Caco-2 (cell line): ENCODE results near the gene NFIA. TPM values are rescaled to one million over a fixed set of nuclear protein-coding genes. Genes with fewer than 3 reads are reported as not detected.
A peak's percentile ranks its signal among the peaks of the same experiment; 100 is the strongest.

ENCODE experiments used
- BruUV-seq: library from RNA; stranded (reverse); fragments of 400-500 nt; replicated peaks from 2 replicates; lab custom pipeline; 2021; lab: Mats Ljungman, UMichigan
- CTCF ChIA-PET: fragments of 300-600 bp; sonication (Branson Sonifier 250); formaldehyde crosslinking; loops from one replicate; lab custom pipeline; 2022; ENCODE audit warnings: antibody characterized with exemption; lab: Charles Lee
- POLR2A ChIA-PET: fragments of 300-600 bp; sonication (Branson Sonifier 250); formaldehyde crosslinking; loops from one replicate; lab custom pipeline; 2022; ENCODE audit warnings: antibody characterized with exemption; lab: Charles Lee
- DNase-seq, 2 experiments: peaks; one replicate each; pipeline versions ENCODE4 v3.0.0 to v3.0.0-alpha.2; 2020 to 2022
- H3K27me3 ChIP-seq: replicated peaks from 2 replicates; pipeline ENCODE4 v1.6.0; 2011; ENCODE audit warnings: low read length; ENCODE audit not compliant: control insufficient read depth, insufficient read depth
- H3K36me3 ChIP-seq: 2 replicates; pipeline ENCODE4 v1.5.1; 2011; ENCODE audit warnings: low read length; ENCODE audit not compliant: control insufficient read depth, insufficient read depth
- H3K4me1 ChIP-seq: fragments of 250-450 bp; sonication (Bioruptor Pico); 2 replicates; pipeline ENCODE4 v1.5.1; 2020; ENCODE audit warnings: mild to moderate bottlenecking
- H3K4me3 ChIP-seq: 2 replicates; pipeline ENCODE4 v1.5.1; 2011; ENCODE audit warnings: low read depth, mild to moderate bottlenecking, control low read depth, low read length
- H3K9me3 ChIP-seq: fragments of 250-450 bp; sonication (Bioruptor Pico); 2 replicates; pipeline ENCODE4 v1.5.1; 2020; ENCODE audit warnings: mild to moderate bottlenecking, moderate library complexity
- H3K27ac Mint-ChIP-seq: one replicate; pipeline ENCODE4 v1.8.0; 2022; ENCODE audit warnings: mixed read lengths; ENCODE audit not compliant: unreplicated experiment
- H3K27me3 Mint-ChIP-seq: one replicate; pipeline ENCODE4 v1.8.0; 2022; ENCODE audit warnings: mixed read lengths; ENCODE audit not compliant: insufficient read depth, unreplicated experiment
- H3K36me3 Mint-ChIP-seq: one replicate; pipeline ENCODE4 v1.8.0; 2022; ENCODE audit warnings: mild to moderate bottlenecking, mixed read lengths; ENCODE audit not compliant: insufficient read depth, unreplicated experiment
- H3K4me1 Mint-ChIP-seq: one replicate; pipeline ENCODE4 v1.8.0; 2022; ENCODE audit warnings: low read depth, mixed read lengths; ENCODE audit not compliant: unreplicated experiment
- H3K4me3 Mint-ChIP-seq: one replicate; pipeline ENCODE4 v1.8.0; 2022; ENCODE audit warnings: mild to moderate bottlenecking, moderate library complexity, mixed read lengths; ENCODE audit not compliant: unreplicated experiment
- H3K9me3 Mint-ChIP-seq: one replicate; pipeline ENCODE4 v1.8.0; 2022; ENCODE audit warnings: mixed read lengths; ENCODE audit not compliant: unreplicated experiment
- CTCF ChIP-seq, 2 experiments: fragments of 200-600 bp in 1 of 2; IDR thresholded peaks; 1 replicate in 1 of 2; 2 replicates in 1 of 2; pipeline versions ENCODE4 v1.5.1 to v1.8.0; 2011 to 2022; ENCODE audit warnings: antibody characterized with exemption in 1 of 2, control low read depth in 1 of 2, inconsistent platforms in 1 of 2, low read depth in 1 of 2, low read length in 1 of 2, mild to moderate bottlenecking in 1 of 2, moderate library complexity in 1 of 2; ENCODE audit not compliant: insufficient read depth in 1 of 2, severe bottlenecking in 1 of 2, unreplicated experiment in 1 of 2
- intact Hi-C: fragments of 100-400 bp; cut with micrococcal nuclease; formaldehyde crosslinking; loops from one replicate; pipeline ENCODE4 v1.10.0; 2022; ENCODE audit not compliant: unreplicated experiment
- total RNA-seq: library from RNA; stranded (reverse); gene quantifications from 2 replicates; pipeline ENCODE4 v1.2.3, GENCODE V29; 2022

The NFIA gene
- total RNA-seq, 1 experiment from 2014 or later: 1.4 TPM

- H3K9me3 Mint-ChIP-seq: no peaks in the 10 kb centered on the region
- no peak for TF ChIP-seq CTCF (IDR thresholded peaks at IDR 0.05; ENCODE audit: insufficient read depth in 1 of 2, low read depth in 1 of 2, low read length in 1 of 2, severe bottlenecking in 1 of 2, unreplicated experiment in 1 of 2)
- no peaks in the 10 kb centered on the region for H3K4me1 ChIP-seq
- no peak overlapping the region for H3K4me3 ChIP-seq
- no peak overlapping the region for H3K4me3 Mint-ChIP-seq
- DNase-seq: no peak
- ChIA-PET POLR2A (no interaction called here), CTCF (interaction anchor here (0.9 kb wide), 1 partner anchor 29 kb away, joined by 3 read pairs; no protein-coding TSS in a partner anchor)
- H3K36me3 ChIP-seq: no peaks in the 10 kb centered on the region
- H3K36me3 Mint-ChIP-seq: peaks cover 8% of the 10 kb centered on the region
- no TSS peak for BruUV-seq
- no peak overlapping the region for H3K27ac Mint-ChIP-seq
- no peaks in the 10 kb centered on the region for H3K4me1 Mint-ChIP-seq
- H3K9me3 ChIP-seq: no peaks in the 10 kb centered on the region
- no peaks in the 10 kb centered on the region for H3K27me3 ChIP-seq
- peaks cover 3% of the 10 kb centered on the region for H3K27me3 Mint-ChIP-seq
- intact Hi-C loops: no loop called here
Measured at GRCh38 chr1:61078618-61079295, 3.6 kb upstream of the NFIA start.

GRCh38 chr1:61079296-61079897, 3.0 kb upstream of the NFIA start:
- Mint-ChIP-seq H3K4me1 (no peaks in the 10 kb centered on the region), H3K9me3 (no peaks in the 10 kb centered on the region), H3K27ac (no peak overlapping the region), H3K36me3 (peaks cover 8% of the 10 kb centered on the region), H3K27me3 (peaks cover 3% of the 10 kb centered on the region), H3K4me3 (peak overlapping the region; percentile 61)
- DNase-seq: no peak
- H3K4me1 ChIP-seq: no peaks in the 10 kb centered on the region
- intact Hi-C loops: no loop called here
- H3K27me3 ChIP-seq: no peaks in the 10 kb centered on the region
- no peaks in the 10 kb centered on the region for H3K9me3 ChIP-seq
- ChIA-PET POLR2A (no interaction called here), CTCF (interaction anchor here (0.7 kb wide), 1 partner anchor 152 kb away, joined by 3 read pairs; no protein-coding TSS in a partner anchor)
- no peak for TF ChIP-seq CTCF (IDR thresholded peaks at IDR 0.05; ENCODE audit: insufficient read depth in 1 of 2, low read depth in 1 of 2, low read length in 1 of 2, severe bottlenecking in 1 of 2, unreplicated experiment in 1 of 2)
- no peak overlapping the region for H3K4me3 ChIP-seq
- H3K36me3 ChIP-seq: no peaks in the 10 kb centered on the region
- no TSS peak for BruUV-seq

GRCh38 chr1:61079898-61080336, 2.4 kb upstream of the NFIA start:
- POLR2A ChIA-PET: no interaction called here
- Histone ChIP-seq H3K4me3 (no peak overlapping the region), H3K27me3 (no peaks in the 10 kb centered on the region), H3K9me3 (no peaks in the 10 kb centered on the region), H3K4me1 (no peaks in the 10 kb centered on the region), H3K36me3 (no peaks in the 10 kb centered on the region)
- peaks cover 8% of the 10 kb centered on the region for H3K36me3 Mint-ChIP-seq
- no TSS peak for BruUV-seq
- no peaks in the 10 kb centered on the region for H3K4me1 Mint-ChIP-seq
- DNase-seq: peak; percentile 18 to 43
- peak overlapping the region; percentile 61 for H3K4me3 Mint-ChIP-seq
- no peak for TF ChIP-seq CTCF (IDR thresholded peaks at IDR 0.05; ENCODE audit: insufficient read depth in 1 of 2, low read depth in 1 of 2, low read length in 1 of 2, severe bottlenecking in 1 of 2, unreplicated experiment in 1 of 2)
- CTCF ChIA-PET: interaction anchor here (0.7 kb wide), 1 partner anchor 151 kb away, joined by 3 read pairs; no protein-coding TSS in a partner anchor
- intact Hi-C loops: no loop called here
- H3K27me3 Mint-ChIP-seq: peaks cover 3% of the 10 kb centered on the region
- H3K27ac Mint-ChIP-seq: no peak overlapping the region
- no peaks in the 10 kb centered on the region for H3K9me3 Mint-ChIP-seq
